ENCODE measurements around the gene PDLIM3.
"Not testable (repeated sequence)": the region's sequence is repeated elsewhere in the genome, so short reads cannot be mapped to it uniquely, and the experiment has no call there.

Gene PDLIM3, protein sequence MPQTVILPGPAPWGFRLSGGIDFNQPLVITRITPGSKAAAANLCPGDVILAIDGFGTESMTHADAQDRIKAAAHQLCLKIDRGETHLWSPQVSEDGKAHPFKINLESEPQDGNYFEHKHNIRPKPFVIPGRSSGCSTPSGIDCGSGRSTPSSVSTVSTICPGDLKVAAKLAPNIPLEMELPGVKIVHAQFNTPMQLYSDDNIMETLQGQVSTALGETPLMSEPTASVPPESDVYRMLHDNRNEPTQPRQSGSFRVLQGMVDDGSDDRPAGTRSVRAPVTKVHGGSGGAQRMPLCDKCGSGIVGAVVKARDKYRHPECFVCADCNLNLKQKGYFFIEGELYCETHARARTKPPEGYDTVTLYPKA
- total RNA-seq = 0 to 0.10 (median 0) reads per million in 18 experiments

DNA sequence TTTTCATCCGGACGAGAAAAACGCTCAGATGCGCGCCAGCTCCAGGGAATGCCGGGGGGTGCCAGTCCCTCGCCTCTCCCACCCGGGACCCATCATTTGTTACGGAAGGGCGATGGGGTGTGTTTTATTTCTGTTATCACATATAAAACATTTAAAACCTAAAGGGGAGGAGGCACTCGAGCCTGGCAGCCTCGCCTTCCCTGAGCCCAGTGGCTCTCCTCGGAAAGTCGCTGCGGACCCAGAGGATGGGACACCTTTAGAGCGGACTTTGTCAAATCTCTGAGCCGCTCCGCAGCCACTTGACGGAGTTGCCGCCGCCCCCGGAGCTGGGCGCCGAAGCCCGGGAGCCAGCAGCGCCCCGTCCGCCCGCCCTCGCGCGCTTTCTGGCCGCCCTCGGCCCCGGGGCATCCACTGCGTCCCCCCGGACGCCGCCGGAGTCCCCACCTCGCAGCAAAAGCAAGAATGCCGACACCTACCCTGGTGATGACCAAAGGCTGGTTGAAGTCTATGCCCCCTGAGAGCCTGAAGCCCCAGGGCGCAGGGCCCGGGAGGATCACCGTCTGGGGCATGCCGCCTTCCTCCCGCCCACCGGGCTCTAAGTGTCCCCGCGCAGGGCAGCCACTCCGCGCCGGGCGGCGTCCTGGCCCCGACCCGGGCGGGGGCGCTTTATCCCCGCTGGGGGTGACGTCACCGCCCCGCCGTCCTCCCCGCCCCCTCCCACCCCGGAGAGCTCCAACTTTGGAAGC lies at the start of gene PDLIM3:
TSS of gene PDLIM3 (minus strand) at position 642 of the 746 bp plus-strand sequence. CDS start at position 569, 73 bp downstream.
- no peak for DNase-seq

DNA sequence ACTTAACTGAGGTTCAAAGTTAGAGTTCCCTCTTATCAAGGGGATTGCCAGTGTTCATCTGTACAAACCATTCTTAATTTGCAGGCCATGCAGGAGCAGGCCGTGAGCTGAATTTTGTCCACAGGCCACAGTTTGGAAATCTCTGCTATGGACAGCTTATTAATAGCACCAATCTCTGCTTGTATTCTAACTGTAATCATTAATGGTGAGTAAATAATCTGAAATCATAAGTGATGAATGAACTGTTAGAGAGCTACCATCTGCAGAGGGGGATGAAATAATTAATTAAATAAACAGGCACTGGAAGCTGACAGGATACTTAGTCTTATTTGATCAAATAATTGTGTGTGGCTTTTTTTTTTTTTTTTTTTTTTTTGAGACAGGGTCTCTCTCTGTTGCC lies 48.5 kb upstream of the PDLIM3 start:
- DNase-seq = no peak

DNA sequence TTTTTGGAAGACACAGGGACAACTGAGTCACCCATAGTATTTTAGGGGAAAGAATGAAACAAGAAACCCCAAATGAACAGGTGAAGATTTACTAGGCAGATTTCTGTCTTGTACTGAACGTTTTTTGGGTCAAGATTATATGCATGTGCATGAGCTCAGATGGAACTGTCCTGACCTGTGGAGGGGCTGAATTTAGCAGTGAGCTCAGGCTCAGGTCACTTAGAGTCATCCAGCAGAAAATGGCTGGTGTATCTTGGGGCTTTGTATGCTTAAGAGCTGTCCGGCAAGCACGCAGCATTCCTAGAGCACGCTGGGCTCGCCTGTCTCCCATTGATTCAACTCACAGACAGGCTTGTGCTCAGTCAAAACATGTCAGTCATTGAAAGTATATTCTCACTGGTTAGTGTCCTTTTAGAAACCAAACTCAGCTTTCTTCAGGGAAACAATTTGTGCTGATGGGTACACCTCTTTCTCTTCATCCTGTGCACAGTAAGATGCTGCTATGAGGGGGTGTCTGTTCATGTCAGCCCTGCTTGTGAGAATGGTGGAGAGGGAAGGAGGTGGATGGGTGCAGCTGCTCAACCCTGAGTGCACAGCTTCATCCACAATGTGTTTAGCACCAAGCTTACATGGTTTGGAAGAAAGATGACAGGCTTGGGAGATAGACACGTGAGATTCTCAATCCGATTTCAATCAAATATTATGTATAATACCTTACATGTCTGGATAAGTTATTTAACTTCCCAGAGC lies 47.5 kb upstream of the PDLIM3 start:
- no peak for DNase-seq

DNA sequence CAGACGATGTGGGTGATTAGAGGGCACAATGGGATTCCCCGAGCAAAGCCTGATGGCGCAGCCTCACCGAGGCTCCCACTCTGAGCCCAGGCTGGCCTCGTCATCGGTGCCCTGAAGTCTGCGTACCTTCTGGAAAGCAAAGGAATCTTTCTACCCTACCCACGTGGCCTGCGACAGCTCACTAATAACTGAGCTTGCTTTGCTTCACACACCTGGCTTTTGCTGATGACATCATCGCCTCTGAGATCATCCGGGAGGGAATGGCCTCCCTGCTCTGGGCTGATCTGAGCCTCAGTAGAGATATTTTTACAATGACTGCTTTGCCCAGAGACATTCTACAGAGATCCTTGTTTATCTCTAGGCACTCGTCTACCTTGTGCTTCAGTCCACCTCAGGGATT lies 45.4 kb upstream of the PDLIM3 start:
- no peak for DNase-seq

DNA sequence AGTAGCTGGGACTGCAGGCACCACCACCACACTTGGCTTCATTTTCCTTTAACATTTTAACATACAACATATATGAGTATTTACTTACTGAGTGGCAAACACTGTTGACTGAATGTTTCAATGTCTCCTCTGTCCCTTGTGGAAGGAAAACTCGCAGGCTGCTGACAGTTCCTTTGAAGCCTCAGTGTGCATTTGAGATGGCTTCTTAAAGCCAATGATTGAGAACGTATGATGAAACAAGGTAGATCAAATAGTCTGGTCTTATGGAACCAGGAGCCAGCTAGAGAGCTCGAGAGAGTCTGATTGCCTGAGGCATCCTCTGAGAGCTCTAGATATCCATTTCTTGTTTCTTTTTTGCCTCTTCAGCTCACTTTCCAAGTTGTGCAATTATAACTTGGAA lies 43.0 kb upstream of the PDLIM3 start:
- DNase-seq = no peak

DNA sequence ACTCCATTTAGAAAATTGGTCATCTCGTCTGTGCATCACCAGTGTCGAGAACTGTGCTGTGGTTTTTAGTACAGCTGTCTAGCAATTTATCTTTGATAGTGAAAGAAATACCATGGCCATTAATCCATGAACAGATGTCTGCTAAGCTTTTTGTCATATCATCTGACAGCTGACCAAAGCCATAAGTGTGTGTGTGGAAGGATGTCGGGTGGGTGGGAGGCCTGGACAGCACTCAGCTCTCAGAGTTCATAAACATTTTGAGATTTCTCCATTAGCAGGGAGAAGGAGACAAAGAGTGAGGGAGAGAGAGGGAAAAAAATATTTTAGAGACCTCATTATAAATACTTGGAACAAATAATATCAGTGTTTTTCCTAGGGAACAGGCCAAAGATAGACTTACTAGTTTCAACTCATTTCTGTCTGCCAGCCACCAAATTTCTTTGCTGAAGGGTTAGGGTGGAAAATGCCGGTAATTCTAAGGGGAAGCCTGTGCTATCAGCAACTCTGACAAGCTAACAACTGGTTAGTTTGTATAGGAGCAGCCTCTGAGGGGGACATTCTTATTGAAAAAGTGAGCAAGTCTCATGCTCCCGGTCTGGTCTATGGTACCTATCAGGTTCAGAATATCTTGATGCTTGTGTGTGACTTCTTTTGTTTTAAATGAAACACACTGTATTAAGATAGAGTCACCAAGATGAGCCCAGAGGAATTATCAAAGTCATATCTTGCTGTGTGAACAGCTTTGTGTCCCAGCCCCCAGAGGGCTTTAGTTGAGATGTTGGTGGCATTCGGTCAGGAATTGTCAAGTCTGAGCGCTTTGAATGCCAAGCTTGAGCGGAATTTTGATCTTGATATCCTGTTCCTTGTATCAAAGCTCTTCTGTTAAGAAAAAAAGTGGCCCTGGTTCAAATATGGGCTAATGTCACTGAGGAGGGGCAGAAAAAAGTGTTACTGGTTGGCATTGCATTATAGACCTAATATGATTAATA lies 41.9 kb upstream of the PDLIM3 start:
- DNase-seq = no peak

DNA sequence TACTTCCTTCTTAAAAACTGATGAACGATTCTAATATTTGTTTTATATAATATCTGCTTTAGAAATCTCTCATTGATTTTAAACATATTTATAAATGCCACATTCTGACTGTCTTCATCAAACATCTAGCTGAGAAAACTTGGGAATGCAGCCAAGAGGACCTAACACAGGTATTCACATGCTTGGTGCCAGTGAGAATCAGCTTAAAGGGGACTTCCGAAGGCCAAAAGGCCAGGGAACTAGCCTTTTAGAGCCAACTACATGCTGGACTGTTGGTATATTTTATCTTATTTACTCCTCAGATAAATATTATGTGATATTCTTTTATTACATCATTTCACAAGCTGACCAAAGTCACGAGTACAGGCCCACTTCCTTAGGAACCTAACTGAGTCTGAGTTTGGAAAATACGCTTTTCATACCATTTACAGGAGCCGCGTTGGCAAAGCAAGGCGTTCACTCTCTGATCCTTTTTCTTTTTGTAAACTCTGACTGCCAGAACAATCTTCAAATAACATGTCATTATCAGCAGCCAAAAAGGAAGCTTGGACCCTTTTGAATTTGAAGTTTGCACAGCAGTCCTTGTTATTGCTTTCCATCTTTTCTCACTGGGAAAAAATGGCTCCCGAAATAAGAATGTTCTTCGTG lies 41.1 kb upstream of the PDLIM3 start:
- DNase-seq = no peak

DNA sequence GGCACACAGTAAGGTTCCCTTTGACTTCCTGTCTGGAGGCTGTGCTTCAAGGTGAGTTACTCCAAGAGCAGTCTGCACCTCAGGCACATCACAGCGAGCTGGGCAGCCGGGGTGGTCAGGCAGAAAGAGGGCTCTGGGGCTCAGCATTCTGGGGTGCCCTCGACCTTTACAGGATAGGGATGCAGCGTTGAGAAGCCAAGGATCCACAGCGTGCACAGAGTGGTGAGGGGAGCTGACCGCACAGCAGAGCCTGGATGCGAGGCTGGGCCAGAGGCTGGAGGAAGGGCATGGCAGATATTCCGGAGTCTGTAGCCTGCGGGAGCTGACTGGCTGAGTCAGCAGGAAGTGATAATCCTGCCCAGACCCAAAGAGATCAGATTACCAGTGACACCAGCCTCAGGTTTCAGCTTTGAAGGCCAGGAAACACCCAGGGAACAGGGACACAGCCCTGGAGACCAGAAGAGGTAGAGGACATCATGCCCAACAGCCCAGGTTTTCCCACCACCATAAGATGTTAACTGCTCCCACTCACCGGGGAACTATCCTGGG lies 38.4 kb upstream of the PDLIM3 start:
- DNase-seq = no peak

DNA sequence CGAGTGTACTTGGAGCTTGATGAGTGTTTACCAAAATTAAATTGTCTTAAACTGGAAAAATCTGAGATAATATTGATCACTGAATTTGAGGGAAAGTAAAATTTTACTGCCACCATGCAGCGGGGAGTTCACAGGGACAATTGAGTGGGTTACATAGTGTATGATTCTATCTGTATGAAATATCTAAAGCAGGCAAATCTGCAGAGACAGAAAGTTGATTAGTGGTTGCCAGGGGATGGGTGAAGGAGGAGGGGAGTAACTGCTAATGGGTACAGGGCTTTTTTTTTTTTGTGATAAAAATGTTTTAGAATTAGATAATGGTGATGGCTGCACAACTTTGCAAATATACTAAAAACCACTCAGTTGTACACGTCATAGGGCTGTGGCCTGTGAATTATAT lies 35.4 kb upstream of the PDLIM3 start:
- no peak for DNase-seq

DNA sequence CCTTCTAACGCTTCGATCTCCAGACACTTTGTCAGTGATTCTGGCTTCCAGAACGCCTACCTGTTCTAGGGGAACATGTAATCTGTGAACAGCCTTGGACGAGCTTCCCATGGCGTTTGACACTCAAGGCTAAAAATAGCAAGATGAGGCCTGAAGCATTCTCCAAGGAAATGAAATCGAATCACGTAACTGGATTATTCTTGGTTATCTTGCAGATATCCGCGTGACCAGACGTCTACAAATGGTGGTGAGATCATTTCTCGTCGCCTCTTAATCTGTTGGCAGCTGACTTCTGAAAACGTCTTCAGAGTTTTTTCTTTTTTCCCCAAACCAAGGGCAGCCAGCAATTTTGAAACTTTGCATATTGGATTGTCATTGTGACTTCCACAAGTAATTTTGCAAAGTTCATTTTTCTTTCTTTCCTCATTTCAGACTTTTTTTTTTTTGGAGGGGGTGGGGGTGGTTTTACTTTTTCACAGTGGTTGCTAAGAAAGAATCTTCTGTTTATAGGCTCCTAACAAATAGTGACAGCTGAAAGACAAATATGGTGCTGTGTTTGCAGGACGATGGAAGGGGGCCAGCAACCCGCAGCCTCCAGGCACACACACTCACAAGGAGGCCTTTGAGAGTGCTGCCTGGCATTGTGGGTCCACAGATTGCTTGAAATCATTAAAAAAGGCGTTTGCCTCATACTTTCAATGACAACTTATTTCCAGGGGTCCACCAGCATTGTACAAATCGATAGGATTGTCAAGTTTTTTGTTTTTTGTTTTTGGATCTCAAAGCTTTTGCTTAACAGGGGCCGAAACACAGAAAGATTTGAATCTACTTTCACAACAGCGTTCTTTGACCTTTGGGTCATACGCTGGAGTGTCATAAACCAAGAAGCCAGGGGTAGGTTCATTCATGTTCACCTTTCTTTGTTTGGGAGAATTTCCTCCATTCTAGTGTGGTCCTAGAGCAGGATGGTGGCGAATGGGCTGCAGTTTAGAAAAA lies 32.4 kb upstream of the PDLIM3 start:
- no peak for DNase-seq

DNA sequence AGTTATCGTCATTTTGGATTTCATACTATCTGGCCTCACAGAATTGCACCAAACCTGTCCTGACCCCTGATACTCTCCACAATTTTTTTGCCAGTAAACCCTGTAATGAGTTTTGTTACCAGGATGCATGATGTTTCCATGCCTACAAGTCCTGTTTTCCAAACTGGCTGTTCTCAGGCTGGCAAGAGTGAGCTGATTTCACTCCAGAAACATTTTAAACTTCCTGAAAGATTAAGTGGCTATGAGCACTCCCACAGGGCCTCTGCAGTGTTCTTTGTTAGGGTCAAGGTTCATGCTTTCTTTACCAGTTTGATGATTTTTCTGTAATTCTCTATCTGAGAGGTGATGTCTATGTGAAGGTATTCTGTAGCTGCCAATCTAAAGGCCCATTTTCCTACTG lies 31.7 kb upstream of the PDLIM3 start:
- no peak for DNase-seq

DNA sequence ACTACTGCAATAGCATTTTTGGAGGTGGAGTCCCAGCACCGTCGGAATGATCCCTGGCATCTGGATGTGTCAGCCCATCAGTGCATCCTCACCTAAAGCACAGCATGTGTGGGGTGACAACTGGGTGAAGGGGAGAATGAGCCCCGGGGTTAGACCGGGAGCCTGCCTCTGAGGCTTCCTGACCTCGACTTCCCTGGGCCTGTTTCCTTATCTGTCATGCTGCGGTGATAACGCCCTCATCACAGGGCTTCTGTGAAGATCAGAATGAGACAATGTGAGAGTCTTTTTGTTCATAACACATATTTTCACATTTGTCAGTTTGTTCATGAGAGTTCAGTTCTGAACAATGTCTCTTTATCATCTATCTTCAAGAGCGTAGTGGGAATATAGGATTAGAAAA lies 31.1 kb upstream of the PDLIM3 start:
- DNase-seq = no peak

DNA sequence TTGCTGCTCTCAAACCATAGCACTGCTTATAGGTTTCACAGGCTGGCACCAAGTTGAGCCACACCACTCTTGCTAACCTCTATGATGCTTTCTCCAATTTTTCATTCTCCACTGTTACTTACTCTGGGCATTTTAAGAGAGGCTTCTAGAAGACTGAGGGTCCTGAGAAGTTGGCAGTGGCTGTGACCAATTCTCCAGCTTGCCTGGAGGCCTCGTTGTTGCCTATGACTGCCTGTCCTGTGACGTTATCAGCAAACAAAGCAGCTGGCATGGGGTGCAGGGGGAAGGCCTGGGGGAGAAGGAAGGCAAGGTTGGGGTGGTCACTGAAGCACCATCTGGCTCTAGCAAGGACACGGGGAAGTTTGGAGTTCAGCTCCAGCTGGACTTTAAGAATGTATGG lies 30.4 kb upstream of the PDLIM3 start:
- DNase-seq = no peak

DNA sequence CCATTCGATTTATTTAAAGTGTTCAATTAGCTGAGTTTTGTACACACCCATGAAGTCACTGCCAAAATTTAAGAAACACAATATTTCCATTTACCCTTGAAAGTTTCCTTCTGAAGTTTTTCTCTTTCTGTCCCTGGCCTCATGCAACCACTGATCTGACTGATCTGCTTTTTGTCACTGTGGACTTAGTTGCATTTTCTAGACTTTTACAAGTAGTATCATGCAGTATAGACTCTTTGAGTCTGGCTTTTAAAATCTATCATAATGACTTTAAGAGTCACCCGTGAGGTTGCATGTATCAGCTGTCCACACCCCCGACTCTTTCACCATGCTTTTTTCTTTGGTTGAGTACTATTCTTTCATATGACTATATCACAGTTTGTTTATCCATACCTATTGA lies 29.0 kb upstream of the PDLIM3 start:
- DNase-seq = no peak

DNA sequence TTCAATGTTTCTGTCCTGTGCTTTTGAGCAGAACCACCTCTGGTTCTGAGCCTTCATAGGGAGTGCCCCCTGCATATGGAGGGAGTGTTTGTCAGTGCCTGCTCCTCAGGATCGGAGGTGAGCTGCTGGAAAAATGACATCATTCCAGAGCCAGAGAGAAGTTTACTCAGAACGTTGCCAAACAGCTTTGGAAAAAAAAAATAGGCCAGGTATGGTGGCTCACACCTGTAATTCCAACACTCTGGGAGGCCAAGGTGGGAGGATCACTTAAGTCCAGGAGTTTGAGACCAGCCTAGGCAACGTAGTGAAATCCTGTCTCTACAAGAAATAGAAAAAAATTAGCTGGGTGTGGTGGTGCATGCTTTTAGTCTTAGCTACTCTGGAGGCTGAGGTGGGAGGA lies 27.2 kb upstream of the PDLIM3 start:
- DNase-seq = no peak

DNA sequence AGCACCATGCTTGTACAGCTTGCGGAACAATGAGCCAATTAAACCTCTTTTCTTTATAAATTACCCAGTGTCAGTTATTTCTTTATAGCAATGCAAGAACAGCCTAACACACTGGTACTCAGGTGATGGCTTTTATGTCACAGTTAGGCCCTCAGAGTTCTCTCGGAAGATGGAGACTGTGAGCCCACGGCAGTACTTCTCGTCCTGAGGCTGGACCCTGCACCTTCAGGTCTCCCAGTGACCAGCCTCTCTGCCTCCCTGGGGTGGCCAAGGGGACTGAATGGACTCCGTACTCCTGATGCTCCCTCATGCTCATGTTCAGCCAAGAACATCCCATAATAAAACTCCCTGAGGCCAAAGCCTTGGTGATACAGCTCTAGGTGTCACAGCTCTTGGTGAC lies 25.0 kb upstream of the PDLIM3 start:
- DNase-seq = no peak

DNA sequence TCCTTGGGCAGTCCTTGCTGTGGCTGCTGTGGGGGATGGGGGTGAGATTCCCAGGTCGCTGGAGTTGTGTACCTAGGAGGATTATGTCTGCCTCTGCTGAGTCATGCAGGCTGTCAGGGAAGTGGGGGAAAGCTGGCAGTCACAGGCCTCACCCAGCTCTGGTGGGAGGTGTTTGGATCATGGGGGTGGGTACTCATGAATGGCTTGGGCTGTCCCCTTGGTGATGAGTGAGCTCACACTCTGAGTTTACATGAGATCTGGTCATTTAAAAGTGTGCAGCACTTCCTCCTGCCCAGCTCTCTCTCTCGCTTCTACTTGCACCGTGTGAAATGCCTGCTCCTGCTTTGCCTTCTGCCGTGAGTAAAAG lies 24.6 kb upstream of the PDLIM3 start:
- no peak for DNase-seq

DNA sequence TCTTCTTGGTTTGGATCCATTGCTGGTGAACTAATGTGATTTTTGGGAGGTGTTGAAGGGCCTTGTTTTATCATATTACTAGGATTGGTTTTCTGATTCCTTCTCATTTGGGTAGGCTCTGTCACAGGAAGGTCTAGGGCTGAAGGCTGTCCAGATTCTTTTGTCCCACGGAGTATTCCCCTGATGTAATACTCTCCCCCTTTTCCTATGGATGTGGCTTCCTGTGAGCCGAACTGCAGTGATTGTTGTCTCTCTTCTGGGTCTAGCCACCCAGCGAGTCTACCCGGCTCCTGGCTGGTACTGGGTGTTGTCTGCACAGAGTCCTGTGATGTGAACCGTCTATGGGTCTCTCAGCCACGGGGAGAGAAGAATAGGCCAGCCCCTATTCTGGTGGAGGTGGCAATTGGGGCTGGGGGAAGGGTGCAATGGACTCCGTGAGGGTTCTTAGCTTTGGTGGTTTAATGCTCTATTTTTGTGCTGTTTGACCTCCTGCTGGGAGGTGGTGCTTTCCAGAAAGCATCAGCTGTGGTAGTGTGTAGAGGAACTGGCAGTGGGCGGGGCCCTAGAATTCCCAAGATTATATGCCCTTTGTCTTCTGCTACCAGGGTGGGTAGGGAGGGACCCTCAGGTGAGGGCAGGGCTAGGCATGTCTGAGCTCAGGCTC lies 24.1 kb upstream of the PDLIM3 start:
- DNase-seq = not testable (repeated sequence)

DNA sequence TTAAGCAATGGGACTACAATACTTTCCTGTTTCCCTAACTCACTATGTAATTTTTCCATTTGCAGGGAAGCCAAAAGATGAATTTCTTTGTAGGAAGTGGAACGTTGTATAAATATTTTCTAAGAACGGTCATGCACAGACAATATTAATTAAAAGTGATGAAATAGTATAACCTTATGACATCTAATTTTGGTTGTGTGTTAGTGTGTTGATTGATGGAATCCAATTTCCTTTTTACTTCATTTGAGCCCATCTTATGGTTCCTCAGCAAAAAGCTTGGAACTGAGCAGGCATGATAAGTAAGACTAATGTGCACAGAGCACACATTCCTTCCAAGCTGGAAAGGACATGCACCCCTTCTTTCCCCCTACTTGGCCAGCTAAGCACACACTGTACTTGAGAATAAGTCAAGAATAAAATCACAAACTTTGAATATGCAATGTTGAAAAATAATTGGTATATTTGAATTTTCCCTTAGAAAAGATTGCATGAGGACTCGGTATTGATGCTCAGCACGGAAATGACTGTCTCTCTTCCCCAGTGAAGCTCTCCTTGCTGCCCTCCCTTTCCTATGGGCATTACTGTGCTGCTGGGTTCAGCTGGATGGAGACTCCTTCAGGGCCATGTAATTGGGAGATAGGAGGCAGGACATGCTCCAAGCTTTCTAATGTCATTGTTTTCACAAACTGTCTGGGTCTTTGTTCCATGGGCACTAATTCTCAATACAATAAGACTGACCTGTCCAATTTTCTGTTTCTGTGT lies 19.2 kb upstream of the PDLIM3 start:
- DNase-seq = no peak
